CD4-positive, alpha-beta T cell (primary cell): ENCODE data around the gene RAB14. TPM values are rescaled to one million over a fixed set of nuclear protein-coding genes. Genes with fewer than 3 reads are reported as not detected.

ENCODE experiments used
- ATAC-seq: fragments of 200-7000 bp; cut with Tn5 transposase; one replicate; pipeline ENCODE4 v1.10.0; 2022; ENCODE audit warnings: mild to moderate bottlenecking; ENCODE audit not compliant: poor library complexity
- CTCF ChIA-PET: fragments of 350-600 bp; sonication (Branson Sonifier 250); formaldehyde crosslinking; loops from one replicate; lab custom pipeline; 2021; ENCODE audit warnings: antibody characterized with exemption, inconsistent platforms; lab: Charles Lee
- POLR2A ChIA-PET: fragments of 350-600 bp; sonication (Branson Sonifier 250); formaldehyde crosslinking; loops from one replicate; lab custom pipeline; 2021; ENCODE audit warnings: antibody characterized with exemption, inconsistent platforms; lab: Charles Lee
- DNase-seq, 14 experiments: peaks; one replicate each; pipeline ENCODE4 v3.0.0-alpha.2; 2013 to 2020; ENCODE audit warnings: mixed read lengths in 2 of 14
- H3K27ac ChIP-seq, 2 donors: one replicate each; pipeline versions ENCODE4 v1.5.1 to v1.7.0; 2013; ENCODE audit warnings: low read length in 2 of 2, low read depth in 1 of 2, mild to moderate bottlenecking in 1 of 2
- H3K27me3 ChIP-seq, 2 experiments: 1 replicate in 1 of 2; 2 replicates in 1 of 2; pipeline versions ENCODE4 v1.6.1 to v1.7.0; 2013; ENCODE audit warnings: low read length in 2 of 2, control low read depth in 1 of 2, mild to moderate bottlenecking in 1 of 2, moderate library complexity in 1 of 2; ENCODE audit not compliant: insufficient read depth in 2 of 2, control insufficient read depth in 1 of 2
- H3K36me3 ChIP-seq: one replicate; pipeline ENCODE4 v1.6.1; 2013; ENCODE audit warnings: low read length, control low read depth; ENCODE audit not compliant: insufficient read depth
- H3K4me1 ChIP-seq: one replicate; pipeline ENCODE4 v1.6.1; 2013; ENCODE audit warnings: low read length, control low read depth; ENCODE audit not compliant: insufficient read depth
- H3K4me3 ChIP-seq: one replicate; pipeline ENCODE4 v1.5.1; 2013; ENCODE audit warnings: mild to moderate bottlenecking, low read length, moderate library complexity
- H3K9me3 ChIP-seq, 2 experiments: 1 replicate in 1 of 2; 2 replicates in 1 of 2; pipeline versions ENCODE4 v1.6.1 to v1.7.0; 2013; ENCODE audit warnings: low read length in 2 of 2, mild to moderate bottlenecking in 2 of 2, control low read depth in 1 of 2, moderate library complexity in 1 of 2; ENCODE audit not compliant: control insufficient read depth in 1 of 2, insufficient read depth in 1 of 2
- H3K27ac Mint-ChIP-seq: one replicate; pipeline ENCODE4 v1.8.0; 2020; ENCODE audit warnings: mixed read lengths
- H3K27me3 Mint-ChIP-seq: one replicate; pipeline ENCODE4 v1.8.0; 2021; ENCODE audit warnings: mixed read lengths
- H3K36me3 Mint-ChIP-seq: one replicate; pipeline ENCODE4 v1.8.0; 2021; ENCODE audit warnings: low read depth, mixed read lengths
- H3K4me1 Mint-ChIP-seq: one replicate; pipeline ENCODE4 v1.8.0; 2021; ENCODE audit warnings: low read depth, mixed read lengths
- H3K4me3 Mint-ChIP-seq: one replicate; pipeline ENCODE4 v1.8.0; 2020; ENCODE audit warnings: mild to moderate bottlenecking, mixed read lengths
- H3K9me3 Mint-ChIP-seq: one replicate; pipeline ENCODE4 v1.8.0; 2020; ENCODE audit warnings: mixed read lengths
- CTCF ChIP-seq: fragments of 200-600 bp; IDR thresholded peaks from one replicate; pipeline ENCODE4 v1.8.0; 2022; ENCODE audit warnings: antibody characterized with exemption, mild to moderate bottlenecking
- intact Hi-C, 2 experiments: fragments of 100-400 bp; cut with DNase I in 1 of 2; cut with micrococcal nuclease in 1 of 2; formaldehyde crosslinking; loops; one replicate each; pipeline versions ENCODE4 v1.15.1 to v1.9.0; 2023 to 2025; cut with DNase I, micrococcal nuclease
- total RNA-seq, 174 experiments: library from RNA in 2 of 174; stranded (reverse) in 2 of 174; gene quantifications; one replicate each; pipeline ENCODE4 v1.2.3 and lab custom pipeline; 2021 to 2026

Gene RAB14
- total RNA-seq, 2 experiments from 2014 or later, result 57.4 to 58.2 TPM

DNA sequence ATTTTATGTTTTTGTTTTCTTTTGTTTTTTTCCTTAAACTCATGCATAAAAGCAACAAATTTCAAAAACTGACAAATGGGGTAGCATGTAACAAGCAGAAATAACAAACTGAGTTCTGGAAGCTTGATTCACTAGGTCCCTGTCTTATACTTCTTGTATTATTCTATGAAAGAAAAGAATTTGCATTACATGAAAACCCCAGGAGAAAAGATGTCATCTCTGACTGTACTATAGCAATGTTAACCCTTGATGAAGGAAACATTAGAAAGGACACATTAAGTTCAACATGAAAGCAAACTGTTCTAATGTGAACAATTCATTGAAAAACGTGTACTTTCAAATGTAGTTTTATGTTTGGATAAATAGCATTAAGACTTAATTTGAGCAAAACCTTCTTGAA is 9.2 kb downstream of the RAB14 start:
- no peak overlapping the region for H3K4me3 Mint-ChIP-seq
- DNase-seq (no peak), ATAC-seq (no peak)
- H3K27me3 ChIP-seq, result no peaks in the 10 kb centered on the region
- no peaks in the 10 kb centered on the region for H3K9me3 Mint-ChIP-seq
- H3K27ac ChIP-seq, result no peak overlapping the region
- CTCF ChIA-PET, result interaction anchor here (1.3 kb wide), 1 partner anchor 9 kb away, joined by 3 read pairs; the partner anchor contains the start of gene RAB14
- H3K36me3 Mint-ChIP-seq, result peaks cover 35% of the 10 kb centered on the region
- TF ChIP-seq CTCF, result no peak
- no peak overlapping the region for H3K4me3 ChIP-seq
- H3K9me3 ChIP-seq, result no peaks in the 10 kb centered on the region
- intact Hi-C loops, result no loop called here
- peaks cover 8% of the 10 kb centered on the region for H3K36me3 ChIP-seq
- no peaks in the 10 kb centered on the region for H3K27me3 Mint-ChIP-seq
- peaks cover 14% of the 10 kb centered on the region for H3K4me1 ChIP-seq
- POLR2A ChIA-PET, result interaction anchor here (1.1 to 1.7 kb wide), 2 partner anchors 9 kb away, joined by 3 to 8 read pairs; partner anchors contain the start of gene RAB14
- H3K27ac Mint-ChIP-seq, result peak overlapping the region; percentile 56
- peaks cover 97% of the 10 kb centered on the region for H3K4me1 Mint-ChIP-seq

- Mint-ChIP-seq H3K36me3 (peaks cover 40% of the 10 kb centered on the region), H3K27me3 (no peaks in the 10 kb centered on the region), H3K9me3 (no peaks in the 10 kb centered on the region), H3K27ac (peak overlapping the region; percentile 50), H3K4me1 (peaks cover 92% of the 10 kb centered on the region), H3K4me3 (no peak overlapping the region)
- intact Hi-C loops, result no loop called here
- no peak for TF ChIP-seq CTCF
- no peak overlapping the region for H3K4me3 ChIP-seq
- no peak for ATAC-seq
- no peaks in the 10 kb centered on the region for H3K27me3 ChIP-seq
- H3K27ac ChIP-seq, result no peak overlapping the region
- H3K9me3 ChIP-seq, result no peaks in the 10 kb centered on the region
- peaks cover 10% of the 10 kb centered on the region for H3K4me1 ChIP-seq
- ChIA-PET POLR2A (interaction anchor here (6.3 kb wide), 1 partner anchor 9 kb away, joined by 50 read pairs; the partner anchor contains the start of gene RAB14), CTCF (no interaction called here)
- H3K36me3 ChIP-seq, result peaks cover 11% of the 10 kb centered on the region
- no peak for DNase-seq
Observed at GRCh38 chr9:121191235-121191634, 10.4 kb downstream of the RAB14 start.

DNA sequence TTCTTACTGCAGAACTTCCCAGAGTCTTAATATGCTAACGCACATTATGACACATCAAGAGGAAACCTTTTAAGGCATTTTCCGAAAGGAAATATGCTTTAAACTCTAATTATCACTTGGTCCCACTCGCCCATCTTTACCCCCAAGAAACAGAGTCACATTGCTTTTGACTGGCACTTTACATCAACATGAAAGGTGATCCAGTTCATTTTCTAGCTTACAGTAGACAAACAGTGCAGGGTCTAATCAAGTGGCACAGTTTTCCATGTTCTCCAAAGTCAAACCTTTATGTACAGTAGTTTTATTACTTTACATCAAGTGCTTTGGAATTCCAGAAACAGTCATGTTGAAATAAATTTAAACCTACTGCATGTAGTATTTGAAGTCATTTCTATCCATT is 12.0 kb downstream of the RAB14 start:
- Mint-ChIP-seq H3K27me3 (no peaks in the 10 kb centered on the region), H3K4me1 (peaks cover 92% of the 10 kb centered on the region), H3K36me3 (peaks cover 56% of the 10 kb centered on the region), H3K4me3 (no peak overlapping the region), H3K27ac (peak overlapping the region; percentile 83), H3K9me3 (no peaks in the 10 kb centered on the region)
- H3K27me3 ChIP-seq, result no peaks in the 10 kb centered on the region
- intact Hi-C loops, result no loop called here
- CTCF ChIA-PET, result interaction anchor here (2.0 to 2.4 kb wide), 2 partner anchors 13 to 20 kb away, joined by 7 to 9 read pairs; no protein-coding TSS in a partner anchor
- POLR2A ChIA-PET, result interaction anchor here (6.3 kb wide), 1 partner anchor 11 kb away, joined by 50 read pairs; the partner anchor contains the start of gene RAB14
- ATAC-seq, result no peak
- no peak overlapping the region for H3K27ac ChIP-seq
- no peaks in the 10 kb centered on the region for H3K9me3 ChIP-seq
- no peak for DNase-seq
- H3K4me1 ChIP-seq, result peaks cover 21% of the 10 kb centered on the region
- no peak for TF ChIP-seq CTCF
- no peak overlapping the region for H3K4me3 ChIP-seq
- H3K36me3 ChIP-seq, result peaks cover 23% of the 10 kb centered on the region
